Keratinocyte (primary cell): ENCODE data around the gene USB1. TPM values are rescaled to one million over a fixed set of nuclear protein-coding genes. Genes with fewer than 3 reads are reported as not detected.

ENCODE experiments used
- DNase-seq: peaks from one replicate; pipeline ENCODE4 v3.0.0-alpha.2; 2011; ENCODE audit warnings: low read depth, missing footprints, low spot score
- FAIRE-seq: peaks from 2 replicates; lab custom pipeline; 2011; peaks lifted over from hg19 to GRCh38; lab: Jason Lieb, UNC
- H2AFZ ChIP-seq: 2 replicates; pipeline ENCODE4 v1.6.0; 2012; ENCODE audit warnings: low read length, control low read depth, inconsistent platforms; ENCODE audit not compliant: control insufficient read depth
- H3K27ac ChIP-seq: 2 replicates; pipeline ENCODE4 v1.5.1; 2011; ENCODE audit warnings: low read length; ENCODE audit not compliant: control insufficient read depth, insufficient read depth
- H3K27me3 ChIP-seq: 3 replicates; pipeline ENCODE4 v1.6.0; 2011; ENCODE audit warnings: low read length; ENCODE audit not compliant: control insufficient read depth, insufficient read depth; ENCODE audit errors: extremely low read depth
- H3K36me3 ChIP-seq, 2 experiments: 2 replicates in 1 of 2; 3 replicates in 1 of 2; pipeline ENCODE4 v1.5.1; 2011; ENCODE audit warnings: low read length in 2 of 2, mild to moderate bottlenecking in 1 of 2; ENCODE audit not compliant: control insufficient read depth in 2 of 2, insufficient read depth in 2 of 2; ENCODE audit errors: extremely low read depth in 1 of 2
- H3K4me1 ChIP-seq: 3 replicates; pipeline ENCODE4 v1.5.1; 2011; ENCODE audit warnings: low read length; ENCODE audit not compliant: control insufficient read depth, insufficient read depth; ENCODE audit errors: extremely low read depth
- H3K4me2 ChIP-seq: 3 replicates; pipeline ENCODE4 v1.6.0; 2011; ENCODE audit warnings: low read depth, low read length; ENCODE audit not compliant: control insufficient read depth, insufficient read depth; ENCODE audit errors: extremely low read depth
- H3K4me3 ChIP-seq, 3 experiments: fragments of 200-600 bp in 1 of 3; sonication (generic) in 1 of 3; 2 replicates in 2 of 3; 3 replicates in 1 of 3; pipeline ENCODE4 v1.5.1; 2011 to 2016; ENCODE audit warnings: low read length in 3 of 3, mild to moderate bottlenecking in 3 of 3, control low read depth in 2 of 3, inconsistent platforms in 1 of 3, low read depth in 1 of 3, mixed read lengths in 1 of 3, mixed run types in 1 of 3, moderate library complexity in 1 of 3; ENCODE audit not compliant: control insufficient read depth in 2 of 3, insufficient read depth in 2 of 3; ENCODE audit errors: extremely low read depth in 1 of 3
- H3K79me2 ChIP-seq: 2 replicates; pipeline ENCODE4 v1.6.0; 2012; ENCODE audit warnings: low read length; ENCODE audit not compliant: control insufficient read depth, insufficient read depth
- H3K9ac ChIP-seq: 3 replicates; pipeline ENCODE4 v1.6.0; 2011; ENCODE audit warnings: low read length; ENCODE audit not compliant: control insufficient read depth, insufficient read depth; ENCODE audit errors: extremely low read depth
- H3K9me1 ChIP-seq: 3 replicates; pipeline ENCODE4 v1.6.0; 2011; ENCODE audit warnings: low read length; ENCODE audit not compliant: control insufficient read depth, insufficient read depth; ENCODE audit errors: extremely low read depth
- H3K9me3 ChIP-seq: 2 replicates; pipeline ENCODE4 v1.5.1; 2012; ENCODE audit warnings: low read depth, low read length; ENCODE audit not compliant: control insufficient read depth
- H4K20me1 ChIP-seq: 3 replicates; pipeline ENCODE4 v1.6.0; 2011; ENCODE audit warnings: low read length; ENCODE audit not compliant: control insufficient read depth, insufficient read depth; ENCODE audit errors: extremely low read depth
- EZH2 ChIP-seq: IDR thresholded peaks from one replicate; pipeline ENCODE4 v1.6.1; 2012; ENCODE audit warnings: inconsistent platforms, mild to moderate bottlenecking, low read length, moderate library complexity
- dilution Hi-C: fragments of 300-500 bp; cut with MboI; formaldehyde crosslinking; loops from one replicate; pipeline ENCODE4 v1.7.0; 2020; ENCODE audit warnings: low sequenced_read_pairs; ENCODE audit not compliant: extremely low pct_ligation_motif_present
- polyA plus RNA-seq, 5 experiments: library from polyadenylated mRNA; depleted of rRNA in 3 of 5; stranded (reverse) in 3 of 5; stranded (forward) in 1 of 5; unstranded in 1 of 5; fragments of >200 nt; gene quantifications; 1 replicate in 1 of 5; 2 replicates in 3 of 5; 3 replicates in 1 of 5; pipeline versions ENCODE4 v1.2.1 to v1.2.3, GENCODE V29; 2011 to 2012; ENCODE audit warnings: missing spikeins in 2 of 5, low read depth in 1 of 5, low replicate concordance in 1 of 5
- TF ChIP-seq, protein P1 (sequence below), 3 experiments: IDR thresholded peaks in 1 of 3; conservative IDR thresholded peaks in 1 of 3; optimal IDR thresholded peaks in 1 of 3; 2 replicates in 2 of 3; 3 replicates in 1 of 3; pipeline versions ENCODE3 to v1.5.1; 2011; ENCODE audit warnings: low read length in 3 of 3, mild to moderate bottlenecking in 3 of 3, moderate library complexity in 2 of 3, control low read depth in 1 of 3, inconsistent platforms in 1 of 3; ENCODE audit not compliant: insufficient read depth in 2 of 3; ENCODE audit errors: extremely low read depth in 1 of 3

USB1 gene
- polyA plus RNA-seq, 1 donor (not counting 4 experiments of a cell fraction or from before 2014, with no cell fraction given) = 63.5 TPM

DNA sequence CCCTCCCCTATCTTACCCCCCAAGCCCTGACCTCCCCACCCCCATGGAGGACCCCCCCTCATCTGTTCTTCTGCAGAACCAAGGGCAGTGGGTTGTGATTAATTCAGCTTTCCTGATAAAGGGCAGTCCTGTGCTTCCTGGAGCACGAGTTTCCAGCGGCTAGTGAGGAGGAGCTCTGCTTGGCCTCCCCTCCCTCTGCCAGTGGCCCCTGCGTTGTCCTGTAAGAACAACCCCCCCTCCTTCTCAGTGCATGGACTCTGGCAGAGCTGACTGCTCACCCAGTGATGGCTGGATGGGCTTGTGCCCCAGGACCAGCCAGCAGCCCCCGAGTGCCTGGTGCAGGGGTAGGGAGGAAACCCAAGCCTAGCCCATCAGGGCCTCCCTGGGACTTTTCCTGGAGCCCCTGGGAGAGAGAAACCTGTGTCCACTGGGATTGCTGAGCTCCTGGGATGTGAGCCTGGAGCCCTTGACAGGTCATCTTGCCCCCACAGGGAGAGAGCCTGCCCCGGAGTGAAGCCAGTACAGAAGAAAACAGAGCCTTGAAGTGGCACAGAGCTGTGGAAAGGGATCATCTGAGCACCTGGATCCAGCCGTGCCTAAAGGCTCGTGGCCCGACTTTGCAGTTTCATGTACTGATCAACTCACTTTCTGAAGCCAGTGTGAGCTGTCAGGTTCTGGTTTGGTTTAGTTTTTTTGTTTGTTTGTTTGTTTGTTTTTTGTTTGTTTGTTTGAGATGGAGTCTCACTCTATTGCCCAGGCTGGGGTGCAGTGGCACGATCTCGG lies 50.8 kb downstream of the USB1 start:
- Histone ChIP-seq H2AFZ (no peak overlapping the region), H4K20me1 (no peaks in the 10 kb centered on the region), H3K36me3 (no peaks in the 10 kb centered on the region), H3K27ac (no peak overlapping the region), H3K9me1 (no peaks in the 10 kb centered on the region), H3K79me2 (no peaks in the 10 kb centered on the region), H3K9ac (no peak overlapping the region), H3K4me2 (no peak overlapping the region), H3K27me3 (no peaks in the 10 kb centered on the region), H3K4me1 (no peaks in the 10 kb centered on the region), H3K4me3 (no peak overlapping the region), H3K9me3 (no peaks in the 10 kb centered on the region)
- TF ChIP-seq EZH2 = no peak
- TF ChIP-seq, protein P1, sequence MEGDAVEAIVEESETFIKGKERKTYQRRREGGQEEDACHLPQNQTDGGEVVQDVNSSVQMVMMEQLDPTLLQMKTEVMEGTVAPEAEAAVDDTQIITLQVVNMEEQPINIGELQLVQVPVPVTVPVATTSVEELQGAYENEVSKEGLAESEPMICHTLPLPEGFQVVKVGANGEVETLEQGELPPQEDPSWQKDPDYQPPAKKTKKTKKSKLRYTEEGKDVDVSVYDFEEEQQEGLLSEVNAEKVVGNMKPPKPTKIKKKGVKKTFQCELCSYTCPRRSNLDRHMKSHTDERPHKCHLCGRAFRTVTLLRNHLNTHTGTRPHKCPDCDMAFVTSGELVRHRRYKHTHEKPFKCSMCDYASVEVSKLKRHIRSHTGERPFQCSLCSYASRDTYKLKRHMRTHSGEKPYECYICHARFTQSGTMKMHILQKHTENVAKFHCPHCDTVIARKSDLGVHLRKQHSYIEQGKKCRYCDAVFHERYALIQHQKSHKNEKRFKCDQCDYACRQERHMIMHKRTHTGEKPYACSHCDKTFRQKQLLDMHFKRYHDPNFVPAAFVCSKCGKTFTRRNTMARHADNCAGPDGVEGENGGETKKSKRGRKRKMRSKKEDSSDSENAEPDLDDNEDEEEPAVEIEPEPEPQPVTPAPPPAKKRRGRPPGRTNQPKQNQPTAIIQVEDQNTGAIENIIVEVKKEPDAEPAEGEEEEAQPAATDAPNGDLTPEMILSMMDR (optimal IDR thresholded peaks at IDR 0.05 in 1 of 3, IDR thresholded peaks at IDR 0.05 in 1 of 3, conservative IDR thresholded peaks at IDR 0.05 in 1 of 3; ENCODE audit: extremely low read depth in 1 of 3, insufficient read depth in 2 of 3, low read length in 3 of 3) = no peak
- FAIRE-seq (no peak), DNase-seq (no peak)
- dilution Hi-C loops = no loop called here

DNA sequence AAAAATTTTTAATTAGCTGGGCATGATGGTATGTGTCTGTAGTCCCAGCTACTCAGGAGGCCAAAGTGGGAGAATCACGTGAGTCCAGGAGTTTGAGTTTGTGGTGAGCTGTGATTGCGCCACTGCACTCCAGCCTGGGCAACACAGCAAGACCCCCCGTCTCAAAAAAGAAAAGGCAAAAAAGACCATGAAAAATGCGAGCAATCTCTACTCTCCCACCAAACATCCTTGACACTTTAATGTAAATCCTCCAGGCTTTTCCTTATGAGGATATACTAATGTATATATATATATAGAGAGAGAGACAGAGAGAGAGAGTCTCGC lies 52.4 kb downstream of the USB1 start:
- DNase-seq (no peak), FAIRE-seq (no peak)
- Histone ChIP-seq H3K27ac (no peak overlapping the region), H3K9me3 (no peaks in the 10 kb centered on the region), H3K79me2 (no peaks in the 10 kb centered on the region), H3K4me2 (no peak overlapping the region), H3K4me1 (no peaks in the 10 kb centered on the region), H3K9me1 (no peaks in the 10 kb centered on the region), H3K36me3 (no peaks in the 10 kb centered on the region), H3K4me3 (no peak overlapping the region), H3K27me3 (no peaks in the 10 kb centered on the region), H4K20me1 (no peaks in the 10 kb centered on the region), H3K9ac (no peak overlapping the region), H2AFZ (no peak overlapping the region)
- no peak for TF ChIP-seq EZH2
- TF ChIP-seq, protein P1 (optimal IDR thresholded peaks at IDR 0.05 in 1 of 3, IDR thresholded peaks at IDR 0.05 in 1 of 3, conservative IDR thresholded peaks at IDR 0.05 in 1 of 3; ENCODE audit: extremely low read depth in 1 of 3, insufficient read depth in 2 of 3, low read length in 3 of 3) = no peak
- dilution Hi-C loops = no loop called here
